ENCODE results near the gene KCTD10.
"Not testable (repeated sequence)": the region's sequence is repeated elsewhere in the genome, so short reads cannot be mapped to it uniquely, and the experiment has no call there.

Gene KCTD10

DNA sequence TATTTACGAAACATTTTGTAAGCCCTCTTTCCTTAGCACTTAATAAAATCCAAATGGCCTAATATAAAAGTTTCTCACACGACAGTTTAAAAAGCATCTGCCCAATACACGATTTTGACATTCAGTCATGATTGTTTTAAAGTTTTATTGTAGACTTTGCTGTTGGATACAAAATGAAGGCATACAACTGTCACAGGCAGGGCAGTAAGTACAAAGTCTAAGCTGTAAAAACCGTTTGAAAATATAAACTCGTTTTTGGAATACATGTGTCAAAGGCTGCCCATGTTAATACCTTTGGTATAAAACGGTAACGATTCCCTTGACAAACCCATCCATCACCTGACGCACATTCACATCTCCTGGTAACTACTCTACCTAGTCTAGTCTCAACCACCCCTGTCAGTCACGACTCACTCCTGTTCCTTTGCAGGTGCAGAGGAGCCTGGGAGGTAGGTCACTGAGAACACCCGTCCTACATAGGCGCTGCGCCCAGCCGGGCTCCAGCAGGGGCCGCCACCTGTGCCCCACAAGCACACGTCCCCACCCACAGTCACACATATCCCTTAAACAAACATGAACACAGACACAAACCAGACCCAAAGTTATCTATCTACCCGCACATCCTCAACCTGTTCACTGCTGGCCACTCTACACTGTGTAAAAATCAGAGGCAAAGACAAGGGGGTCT lies 27.1 kb downstream of the KCTD10 start:
- DNase-seq (ENCODE audit: low read depth in 2 of 3, low spot score in 1 of 3): no peak

GRCh38 chr12:109448707-109449390 lies 28.3 kb downstream of the KCTD10 start:
- no peak for DNase-seq (ENCODE audit: low read depth in 2 of 3, low spot score in 1 of 3)

- DNase-seq (ENCODE audit: low read depth in 2 of 3, low spot score in 1 of 3): no peak
Observed at GRCh38 chr12:109448272-109448671, 28.8 kb downstream of the KCTD10 start.

DNA sequence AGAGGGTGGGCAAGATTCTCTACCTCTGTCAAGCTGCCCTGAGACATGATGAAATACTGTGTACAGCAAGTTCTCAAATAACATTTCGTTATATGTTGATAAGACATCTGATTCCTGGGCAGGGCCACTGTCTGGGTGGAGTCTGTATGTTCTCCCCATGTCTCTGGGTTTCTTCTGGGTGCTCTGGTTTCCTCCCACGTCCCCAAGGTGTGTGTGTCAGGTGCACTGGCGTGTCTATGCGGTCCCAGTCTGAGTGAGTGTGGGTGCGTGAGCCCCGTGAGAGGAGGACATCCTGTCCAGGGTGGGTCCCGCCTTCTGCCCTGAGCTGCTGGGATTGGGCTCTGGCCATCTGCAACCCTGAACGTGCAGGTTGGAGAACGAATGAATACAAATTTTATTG lies 29.6 kb downstream of the KCTD10 start:
- DNase-seq (ENCODE audit: low read depth in 2 of 3, low spot score in 1 of 3): no peak

DNA sequence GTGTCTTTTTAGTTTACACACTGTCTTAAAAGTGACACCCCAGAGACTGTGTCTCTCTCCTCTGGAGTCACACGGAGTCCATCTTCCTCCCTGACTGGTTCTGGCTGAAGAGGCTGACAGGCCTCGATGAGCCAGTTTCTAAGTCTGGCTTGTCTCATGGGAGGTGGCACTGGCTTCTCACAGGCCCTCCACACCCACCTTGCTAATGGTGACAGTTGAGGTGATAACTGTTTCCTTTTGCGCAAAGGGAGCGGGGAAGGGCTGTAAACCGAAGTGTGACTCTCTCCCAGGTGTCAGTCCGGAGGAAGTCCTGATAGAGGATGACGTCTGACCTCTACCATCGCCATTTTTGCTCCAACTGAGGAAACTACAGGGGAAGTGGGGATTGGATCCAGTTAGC lies 30.2 kb downstream of the KCTD10 start:
- DNase-seq (ENCODE audit: low read depth in 2 of 3, low spot score in 1 of 3): no peak

- no peak for DNase-seq (ENCODE audit: low read depth in 2 of 3, low spot score in 1 of 3)
Observed at GRCh38 chr12:109445191-109445609, 31.9 kb downstream of the KCTD10 start.

DNA sequence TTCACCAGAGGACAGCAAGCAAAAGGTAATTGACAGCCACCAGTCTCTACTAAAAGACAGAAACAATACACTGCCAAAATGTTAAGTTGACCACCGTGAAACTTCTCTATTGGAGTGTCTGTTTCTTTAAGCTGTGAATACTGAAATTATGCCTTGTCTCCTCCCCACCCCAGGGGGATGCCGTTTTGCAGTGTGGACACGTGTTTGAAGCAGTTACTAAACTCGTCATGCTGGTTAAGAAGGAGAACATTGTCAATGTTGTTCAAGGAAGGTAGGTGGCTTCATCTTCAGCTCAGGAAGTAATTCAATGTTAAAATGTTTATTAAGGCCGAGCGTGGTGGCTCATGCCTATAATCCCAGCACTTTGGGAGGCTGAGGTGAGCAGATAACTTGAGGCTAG lies 32.8 kb downstream of the KCTD10 start:
- DNase-seq (ENCODE audit: low read depth in 2 of 3, low spot score in 1 of 3): no peak

GRCh38 chr12:109443794-109444193 lies 33.3 kb downstream of the KCTD10 start:
- DNase-seq (ENCODE audit: low read depth in 2 of 3, low spot score in 1 of 3): no peak

GRCh38 chr12:109440851-109441490 lies 36.1 kb downstream of the KCTD10 start:
- no peak for DNase-seq (ENCODE audit: low read depth in 2 of 3, low spot score in 1 of 3)

- DNase-seq (ENCODE audit: low read depth in 2 of 3, low spot score in 1 of 3): not testable (repeated sequence)
Observed at GRCh38 chr12:109439951-109440350, 37.1 kb downstream of the KCTD10 start.

DNA sequence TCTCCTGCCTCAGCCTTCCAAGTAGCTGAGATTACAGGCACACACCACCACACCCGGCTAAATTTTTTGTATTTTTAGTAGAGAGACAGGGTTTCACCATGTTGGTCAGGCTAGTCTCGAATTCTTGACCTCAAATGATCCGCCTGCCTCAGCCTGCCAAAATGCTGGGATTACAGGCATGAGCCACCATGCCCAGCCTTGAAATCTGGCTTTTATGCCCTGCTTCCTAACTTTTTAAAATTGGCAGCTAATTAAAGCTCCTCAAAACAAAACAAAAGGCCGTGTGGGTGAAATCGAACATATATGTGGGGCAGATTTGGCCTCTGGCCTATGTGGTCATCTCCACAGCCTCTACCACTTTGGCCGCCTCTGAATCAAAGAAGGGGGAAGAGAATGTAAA lies 37.9 kb downstream of the KCTD10 start:
- DNase-seq (ENCODE audit: low read depth in 2 of 3, low spot score in 1 of 3): no peak

DNA sequence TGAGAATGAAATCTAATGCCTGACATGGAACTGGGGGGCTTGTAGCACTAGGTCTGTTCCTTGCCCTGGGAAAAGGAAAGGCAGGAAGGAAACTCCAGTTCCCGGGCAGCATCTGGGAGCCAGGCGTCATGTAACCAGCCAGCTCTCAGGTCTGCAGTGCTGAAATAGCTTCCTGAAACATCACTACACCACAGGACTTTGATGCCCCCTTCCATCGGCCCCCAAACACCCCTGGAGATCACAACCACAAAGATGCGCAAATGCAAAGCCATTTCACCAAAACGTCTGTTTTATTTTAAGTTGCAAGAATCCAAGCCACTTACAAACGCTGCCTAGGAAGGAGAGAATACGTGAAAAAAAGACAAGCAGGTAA lies 40.9 kb downstream of the KCTD10 start:
- DNase-seq (ENCODE audit: low read depth in 2 of 3, low spot score in 1 of 3): no peak

- DNase-seq (ENCODE audit: low read depth in 2 of 3, low spot score in 1 of 3): no peak
Observed at GRCh38 chr12:109435428-109436187, 41.5 kb downstream of the KCTD10 start.

- DNase-seq (ENCODE audit: low read depth in 2 of 3, low spot score in 1 of 3): no peak
Observed at GRCh38 chr12:109434582-109434981, 42.5 kb downstream of the KCTD10 start.

- DNase-seq (ENCODE audit: low read depth in 2 of 3, low spot score in 1 of 3): no peak
Observed at GRCh38 chr12:109433618-109434017, 43.5 kb downstream of the KCTD10 start.

GRCh38 chr12:109432842-109433304 lies 44.2 kb downstream of the KCTD10 start:
- peak; percentile 66 to 75 (median 74) for DNase-seq (ENCODE audit: low read depth in 2 of 3, low spot score in 1 of 3)

GRCh38 chr12:109432431-109432830 lies 44.7 kb downstream of the KCTD10 start:
- DNase-seq (ENCODE audit: low read depth in 2 of 3, low spot score in 1 of 3): no peak

GRCh38 chr12:109430244-109430643 lies 46.9 kb downstream of the KCTD10 start:
- no peak for DNase-seq (ENCODE audit: low read depth in 2 of 3, low spot score in 1 of 3)

- not testable (repeated sequence) for DNase-seq (ENCODE audit: low read depth in 2 of 3, low spot score in 1 of 3)
Observed at GRCh38 chr12:109428804-109429203, 48.3 kb downstream of the KCTD10 start.

GRCh38 chr12:109428037-109428629 lies 49.0 kb downstream of the KCTD10 start:
- DNase-seq (ENCODE audit: low read depth in 2 of 3, low spot score in 1 of 3): peak; percentile 43 to 69 (median 65)

DNA sequence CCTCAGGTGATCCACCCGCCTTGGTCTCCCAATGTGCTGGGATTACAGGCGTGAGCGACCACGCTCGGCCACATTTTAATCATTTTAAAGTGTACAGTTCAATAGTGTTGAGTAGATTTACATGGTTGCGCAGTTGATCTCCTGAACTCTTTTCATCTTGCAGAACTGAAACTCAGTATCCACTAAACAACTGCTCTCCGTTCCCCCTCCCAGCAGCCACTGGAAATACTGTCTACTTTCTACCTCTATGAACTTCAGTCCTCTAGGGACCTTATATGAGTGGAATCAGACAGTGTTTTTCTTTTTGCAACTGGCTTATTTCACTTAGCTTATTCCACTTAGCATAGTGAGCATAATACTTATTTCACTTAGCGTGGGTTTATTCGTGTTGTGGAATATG lies 53.7 kb downstream of the KCTD10 start:
- no peak for DNase-seq (ENCODE audit: low read depth in 2 of 3, low spot score in 1 of 3)
